Measurements from ENCODE around the gene CKB.

CKB gene

DNA sequence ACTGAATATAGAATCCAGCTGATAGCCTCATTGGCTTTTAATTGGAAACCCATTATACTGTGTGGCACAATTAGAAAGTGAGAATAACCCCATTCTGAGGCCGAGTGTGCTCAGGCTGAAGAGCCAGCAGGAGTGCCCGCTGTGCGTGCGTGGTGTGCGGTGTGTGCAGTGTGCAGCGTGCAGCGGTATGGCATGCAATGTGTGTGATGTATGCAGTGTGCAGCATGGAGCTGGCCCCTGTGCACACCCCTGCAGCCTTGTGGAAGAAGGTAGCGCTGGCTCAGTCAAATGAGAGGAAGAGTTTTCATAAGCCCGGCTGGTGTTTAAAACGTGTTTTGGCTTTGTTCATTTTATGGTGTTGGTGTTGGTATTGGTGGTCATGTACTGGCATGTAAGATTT is 22.9 kb downstream of the CKB start:
- DNase-seq (ENCODE audit: extremely low read depth, insufficient read length): no peak
- no peaks in the 10 kb centered on the region for H3K27me3 ChIP-seq (replicated peaks; ENCODE audit: control insufficient read depth, insufficient read depth, low read length)
- TF ChIP-seq, protein P1, sequence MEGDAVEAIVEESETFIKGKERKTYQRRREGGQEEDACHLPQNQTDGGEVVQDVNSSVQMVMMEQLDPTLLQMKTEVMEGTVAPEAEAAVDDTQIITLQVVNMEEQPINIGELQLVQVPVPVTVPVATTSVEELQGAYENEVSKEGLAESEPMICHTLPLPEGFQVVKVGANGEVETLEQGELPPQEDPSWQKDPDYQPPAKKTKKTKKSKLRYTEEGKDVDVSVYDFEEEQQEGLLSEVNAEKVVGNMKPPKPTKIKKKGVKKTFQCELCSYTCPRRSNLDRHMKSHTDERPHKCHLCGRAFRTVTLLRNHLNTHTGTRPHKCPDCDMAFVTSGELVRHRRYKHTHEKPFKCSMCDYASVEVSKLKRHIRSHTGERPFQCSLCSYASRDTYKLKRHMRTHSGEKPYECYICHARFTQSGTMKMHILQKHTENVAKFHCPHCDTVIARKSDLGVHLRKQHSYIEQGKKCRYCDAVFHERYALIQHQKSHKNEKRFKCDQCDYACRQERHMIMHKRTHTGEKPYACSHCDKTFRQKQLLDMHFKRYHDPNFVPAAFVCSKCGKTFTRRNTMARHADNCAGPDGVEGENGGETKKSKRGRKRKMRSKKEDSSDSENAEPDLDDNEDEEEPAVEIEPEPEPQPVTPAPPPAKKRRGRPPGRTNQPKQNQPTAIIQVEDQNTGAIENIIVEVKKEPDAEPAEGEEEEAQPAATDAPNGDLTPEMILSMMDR (IDR thresholded peaks at IDR 0.05; ENCODE audit: insufficient read depth, low read length, poor library complexity, severe bottlenecking): no peak
- no peak overlapping the region for H3K4me3 ChIP-seq (replicated peaks; ENCODE audit: low read depth, low read length)
- peaks cover 25% of the 10 kb centered on the region for H3K36me3 ChIP-seq (ENCODE audit: control insufficient read depth, insufficient read depth, low read length)

DNA sequence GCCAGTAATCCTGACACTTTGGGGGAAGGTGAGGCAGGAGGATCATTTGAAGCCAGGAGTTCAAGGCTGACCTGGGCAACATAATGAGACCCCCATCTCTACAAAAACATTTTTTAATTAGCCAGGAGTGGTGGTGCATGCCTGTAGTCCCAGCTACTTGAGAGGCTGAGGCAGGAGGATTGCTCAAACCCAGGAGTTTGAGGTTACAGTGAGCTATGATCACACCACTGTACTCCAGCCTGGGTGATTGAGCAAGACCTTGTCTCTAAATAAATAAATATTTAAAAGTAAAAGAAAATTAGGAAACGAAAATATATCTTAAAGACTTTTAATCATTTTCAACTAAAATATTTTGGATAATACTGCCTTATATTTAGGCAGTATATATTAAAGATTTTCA is 25.9 kb downstream of the CKB start:
- no peak for DNase-seq (ENCODE audit: extremely low read depth, insufficient read length)
- Histone ChIP-seq H3K27me3 (replicated peaks; ENCODE audit: control insufficient read depth, insufficient read depth, low read length) (no peaks in the 10 kb centered on the region), H3K4me3 (replicated peaks; ENCODE audit: low read depth, low read length) (no peak overlapping the region), H3K36me3 (ENCODE audit: control insufficient read depth, insufficient read depth, low read length) (peaks cover 18% of the 10 kb centered on the region)
- TF ChIP-seq, protein P1 (IDR thresholded peaks at IDR 0.05; ENCODE audit: insufficient read depth, low read length, poor library complexity, severe bottlenecking): no peak

DNA sequence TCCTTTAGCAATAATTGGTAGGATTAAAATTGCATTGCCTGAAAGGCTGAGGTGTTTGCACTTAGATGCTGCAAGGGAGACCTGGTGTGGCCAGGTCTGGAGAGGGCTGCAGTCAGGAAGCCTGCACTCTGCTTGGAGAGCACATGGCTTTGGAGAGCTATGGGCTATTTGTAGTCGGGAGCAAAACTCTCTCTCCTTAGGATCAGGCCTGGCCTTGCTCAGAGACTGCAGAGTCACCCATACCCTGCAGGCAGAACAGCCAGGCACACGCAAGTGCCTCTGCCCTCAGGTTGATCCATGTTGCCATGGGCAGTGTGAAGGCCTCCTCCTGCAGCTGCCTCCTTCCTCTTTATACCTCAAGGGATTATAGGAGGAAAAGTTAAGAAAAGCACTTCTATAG is 26.8 kb downstream of the CKB start:
- no peak for DNase-seq (ENCODE audit: extremely low read depth, insufficient read length)
- Histone ChIP-seq H3K4me3 (replicated peaks; ENCODE audit: low read depth, low read length) (no peak overlapping the region), H3K36me3 (ENCODE audit: control insufficient read depth, insufficient read depth, low read length) (peaks cover 10% of the 10 kb centered on the region), H3K27me3 (replicated peaks; ENCODE audit: control insufficient read depth, insufficient read depth, low read length) (no peaks in the 10 kb centered on the region)
- TF ChIP-seq, protein P1 (IDR thresholded peaks at IDR 0.05; ENCODE audit: insufficient read depth, low read length, poor library complexity, severe bottlenecking): no peak

DNA sequence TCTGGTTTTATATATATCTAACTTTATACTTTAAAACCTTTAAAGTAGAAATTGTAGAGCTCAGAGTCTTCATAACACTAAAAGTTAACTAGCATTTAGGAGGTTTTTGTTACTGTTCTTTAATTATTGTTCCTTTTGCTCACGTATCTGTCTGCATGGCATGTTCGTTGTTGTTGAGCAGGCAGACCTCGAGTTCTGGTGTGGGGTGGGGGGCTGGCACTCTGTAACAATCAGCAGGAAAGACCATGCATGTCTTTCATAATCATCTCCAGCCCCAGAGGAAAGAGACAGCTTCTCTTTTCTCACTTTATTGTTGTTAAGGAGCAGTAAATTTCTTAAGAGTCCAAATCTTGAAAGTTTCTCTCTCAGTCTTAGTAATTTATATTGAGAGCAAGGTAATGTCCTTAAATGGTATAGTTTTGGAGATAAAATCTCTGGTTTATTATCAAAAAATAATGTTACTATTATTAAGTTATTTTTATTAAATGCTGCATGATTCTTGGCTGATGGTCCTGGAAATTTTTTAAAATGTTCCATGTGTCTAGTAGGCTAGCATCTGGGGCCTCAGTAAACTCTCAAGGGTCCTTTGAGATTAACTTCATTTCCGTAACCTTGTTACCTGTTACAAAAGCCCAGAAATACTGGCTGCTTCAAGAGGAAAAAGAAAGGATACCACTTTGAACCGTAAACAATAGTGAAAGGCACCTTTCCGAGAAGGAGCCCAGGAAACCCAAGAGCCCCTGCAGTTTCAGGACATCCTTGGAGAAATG is 30.3 kb downstream of the CKB start:
- no peaks in the 10 kb centered on the region for H3K27me3 ChIP-seq (replicated peaks; ENCODE audit: control insufficient read depth, insufficient read depth, low read length)
- TF ChIP-seq, protein P1 (IDR thresholded peaks at IDR 0.05; ENCODE audit: insufficient read depth, low read length, poor library complexity, severe bottlenecking): no peak
- H3K36me3 ChIP-seq (ENCODE audit: control insufficient read depth, insufficient read depth, low read length): peaks cover 13% of the 10 kb centered on the region
- no peak overlapping the region for H3K4me3 ChIP-seq (replicated peaks; ENCODE audit: low read depth, low read length)
- DNase-seq (ENCODE audit: extremely low read depth, insufficient read length): no peak

DNA sequence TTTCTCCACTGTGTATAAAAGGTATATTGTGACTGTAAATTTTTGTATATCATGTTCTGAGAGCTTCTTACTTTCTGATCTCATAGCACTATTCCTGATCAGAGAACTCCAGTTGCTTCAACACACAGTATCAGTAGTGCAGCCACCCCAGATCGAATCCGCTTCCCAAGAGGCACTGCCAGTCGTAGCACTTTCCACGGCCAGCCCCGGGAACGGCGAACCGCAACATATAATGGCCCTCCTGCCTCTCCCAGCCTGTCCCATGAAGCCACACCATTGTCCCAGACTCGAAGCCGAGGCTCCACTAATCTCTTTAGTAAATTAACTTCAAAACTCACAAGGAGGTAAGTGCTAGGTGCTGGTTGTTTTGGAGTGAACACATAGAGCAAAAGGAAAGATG is 30.9 kb downstream of the CKB start:
- no peaks in the 10 kb centered on the region for H3K27me3 ChIP-seq (replicated peaks; ENCODE audit: control insufficient read depth, insufficient read depth, low read length)
- TF ChIP-seq, protein P1 (IDR thresholded peaks at IDR 0.05; ENCODE audit: insufficient read depth, low read length, poor library complexity, severe bottlenecking): no peak
- no peak overlapping the region for H3K4me3 ChIP-seq (replicated peaks; ENCODE audit: low read depth, low read length)
- H3K36me3 ChIP-seq (ENCODE audit: control insufficient read depth, insufficient read depth, low read length): peaks cover 13% of the 10 kb centered on the region
- DNase-seq (ENCODE audit: extremely low read depth, insufficient read length): no peak

Data from GM06990 (cell line).